SH-SY5Y (cell line): Measurements from ENCODE around the gene RSBN1.

Experiments
- GATA2 ChIP-seq: IDR thresholded peaks from 2 replicates; pipeline ENCODE4 v1.6.1; 2011; ENCODE audit warnings: mild to moderate bottlenecking, low read depth, low read length
- GATA3 ChIP-seq: IDR thresholded peaks from 2 replicates; pipeline ENCODE4 v1.6.1; 2011; ENCODE audit warnings: low read depth, mild to moderate bottlenecking, low read length, moderate library complexity

DNA sequence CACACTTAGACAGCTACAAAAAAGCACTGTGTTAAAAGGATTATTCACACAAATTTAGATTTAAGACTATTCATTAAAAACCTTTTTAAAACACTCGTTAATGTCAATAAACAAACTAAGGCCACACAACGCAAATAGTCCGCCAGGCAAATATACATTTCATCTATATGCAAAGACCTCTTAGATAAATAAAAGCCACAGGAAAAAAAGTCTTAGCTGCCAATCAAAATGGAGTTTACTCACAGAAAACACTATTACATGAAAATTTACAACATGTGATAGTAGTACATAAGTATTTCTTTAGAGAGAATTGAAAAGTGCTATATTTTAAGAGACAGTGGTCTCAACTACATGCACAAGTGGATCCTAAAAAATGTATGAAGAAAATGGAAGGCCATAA lies 50.3 kb downstream of the RSBN1 start:
- no peak for TF ChIP-seq GATA2
- no peak for TF ChIP-seq GATA3
